ENCODE results near the gene PLA2G4F. TPM values are rescaled to one million over a fixed set of nuclear protein-coding genes. Genes with fewer than 3 reads are reported as not detected.

PLA2G4F gene
- total RNA-seq, 1 donor from 2014 or later, result 0.25 TPM

GRCh38 chr15:42133886-42134502, 22.4 kb downstream of the PLA2G4F start:
- ATAC-seq, result peak; percentile 90
- no peak for DNase-seq (ENCODE audit: low spot score)

GRCh38 chr15:42133356-42133755, 23.1 kb downstream of the PLA2G4F start:
- ATAC-seq (no peak), DNase-seq (ENCODE audit: low spot score) (no peak)

- no peak for ATAC-seq
- DNase-seq (ENCODE audit: low spot score), result no peak
These were observed 24.3 kb downstream of the PLA2G4F start for GRCh38 chr15:42131826-42132806.

- no peak for DNase-seq (ENCODE audit: low spot score)
- no peak for ATAC-seq
These were observed 25.4 kb downstream of the PLA2G4F start for GRCh38 chr15:42131006-42131405.

GRCh38 chr15:42130246-42130986, 26.0 kb downstream of the PLA2G4F start:
- ATAC-seq (no peak), DNase-seq (ENCODE audit: low spot score) (no peak)

- no peak for DNase-seq (ENCODE audit: low spot score)
- ATAC-seq, result no peak
These were observed 27.1 kb downstream of the PLA2G4F start for GRCh38 chr15:42129364-42129763.

GRCh38 chr15:42128476-42128875, 28.0 kb downstream of the PLA2G4F start:
- DNase-seq (ENCODE audit: low spot score) (no peak), ATAC-seq (no peak)

- ATAC-seq (no peak), DNase-seq (ENCODE audit: low spot score) (no peak)
These were observed 32.9 kb downstream of the PLA2G4F start for GRCh38 chr15:42123546-42123945.

- DNase-seq (ENCODE audit: low spot score) (no peak), ATAC-seq (peak; percentile 37)
These were observed 34.8 kb downstream of the PLA2G4F start for GRCh38 chr15:42121682-42122081.

- ATAC-seq, result no peak
- no peak for DNase-seq (ENCODE audit: low spot score)
These were observed 35.4 kb downstream of the PLA2G4F start for GRCh38 chr15:42121021-42121420.

- ATAC-seq, result no peak
- no peak for DNase-seq (ENCODE audit: low spot score)
These were observed 36.2 kb downstream of the PLA2G4F start for GRCh38 chr15:42120285-42120684.

- no peak for DNase-seq (ENCODE audit: low spot score)
- no peak for ATAC-seq
These were observed 37.0 kb downstream of the PLA2G4F start for GRCh38 chr15:42119446-42119760.

GRCh38 chr15:42118650-42119445, 37.6 kb downstream of the PLA2G4F start:
- ATAC-seq (no peak), DNase-seq (ENCODE audit: low spot score) (no peak)

GRCh38 chr15:42111924-42112323, 44.5 kb downstream of the PLA2G4F start:
- ATAC-seq (no peak), DNase-seq (ENCODE audit: low spot score) (no peak)

- no peak for DNase-seq (ENCODE audit: low spot score)
- ATAC-seq, result no peak
These were observed 46.1 kb downstream of the PLA2G4F start for GRCh38 chr15:42110367-42110766.

- DNase-seq (ENCODE audit: low spot score), result no peak
These were observed 47.6 kb downstream of the PLA2G4F start for GRCh38 chr15:42108806-42109205.

GRCh38 chr15:42108189-42108588, 48.2 kb downstream of the PLA2G4F start:
- ATAC-seq (no peak), DNase-seq (ENCODE audit: low spot score) (no peak)

More at GRCh38 chr15:42108806-42109205, 47.6 kb downstream of the PLA2G4F start:
- ATAC-seq, result no peak

- ATAC-seq (no peak), DNase-seq (ENCODE audit: low spot score) (no peak)
These were observed 49.0 kb downstream of the PLA2G4F start for GRCh38 chr15:42107473-42107872.

GRCh38 chr15:42106288-42106687, 50.1 kb downstream of the PLA2G4F start:
- no peak for ATAC-seq

GRCh38 chr15:42104095-42104891, 52.1 kb downstream of the PLA2G4F start:
- ATAC-seq (no peak), DNase-seq (ENCODE audit: low spot score) (no peak)

More at GRCh38 chr15:42106288-42106687, 50.1 kb downstream of the PLA2G4F start:
- DNase-seq (ENCODE audit: low spot score), result no peak

Data from left lobe of liver (tissue), 2 donors.